Right lobe of liver (tissue), 6 donors: ENCODE results near the gene PRKCD. TPM values are rescaled to one million over a fixed set of nuclear protein-coding genes. Genes with fewer than 3 reads are reported as not detected.

Experiments used
- ATAC-seq, 4 donors: fragments of 200-7000 bp; cut with Tn5 transposase; one replicate each; pipeline ENCODE4 v1.9.1; 2020; ENCODE audit warnings: mild to moderate bottlenecking in 4 of 4, moderate library complexity in 4 of 4
- DNase-seq, 3 donors: peaks; one replicate each; pipeline ENCODE4 v3.0.0-alpha.2; 2020
- H3K27ac ChIP-seq, 3 donors: fragments of 200-600 bp; one replicate each; pipeline ENCODE4 v1.8.0; 2022
- H3K27me3 ChIP-seq, 2 donors: fragments of 200-600 bp; one replicate each; pipeline ENCODE4 v1.8.0; 2022
- H3K36me3 ChIP-seq, 4 donors: fragments of 200-600 bp; sonication (generic) in 1 of 4; one replicate each; pipeline versions ENCODE4 v1.5.1 to v1.8.0; 2017 to 2022; ENCODE audit warnings: control low read depth in 1 of 4
- H3K4me1 ChIP-seq, 4 donors: fragments of 200-600 bp; sonication (generic) in 1 of 4; one replicate each; pipeline versions ENCODE4 v1.5.1 to v1.8.0; 2017 to 2022; ENCODE audit warnings: control low read depth in 1 of 4
- H3K4me3 ChIP-seq, 3 donors: fragments of 200-600 bp; one replicate each; pipeline ENCODE4 v1.8.0; 2022
- H3K9me3 ChIP-seq, 4 donors: fragments of 200-600 bp; sonication (generic) in 1 of 4; one replicate each; pipeline versions ENCODE4 v1.5.1 to v1.8.0; 2017 to 2022; ENCODE audit warnings: control low read depth in 1 of 4
- POLR2A ChIP-seq: fragments of 450-650 bp; IDR thresholded peaks from one replicate; pipeline ENCODE4 v1.6.1; 2017; ENCODE audit warnings: antibody characterized with exemption, mild to moderate bottlenecking
- WGBS: methylation state at CpG from one replicate; pipeline ENCODE4 v1.1.6; 2018; ENCODE audit warnings: low coverage, low lambda C conversion rate; ENCODE audit not compliant: insufficient coverage; ENCODE audit errors: missing lambda C conversion rate; 5-methylcytosine and 5-hydroxymethylcytosine counted together
- intact Hi-C, 2 donors: fragments of 100-400 bp; cut with DNase I; formaldehyde crosslinking; loops; one replicate each; pipeline versions ENCODE4 v1.11.2 to v1.14.1; 2022
- total RNA-seq, 6 experiments: library from RNA; depleted of rRNA in 2 of 6; stranded (reverse); fragments of >200 nt in 2 of 6; fragmentation: NEBNext Ultra II Directional in 3 of 6; extraction: Animal tissue kit (Norgen Biotek cat#: 25700) in 3 of 6; gene quantifications; one replicate each; pipeline versions ENCODE4 v1.1.0 to v1.2.4, GENCODE V29; 2016 to 2023
- TF ChIP-seq, protein P1 (sequence below), 4 donors: fragments of 200-600 bp in 3 of 4; fragments of 450-650 bp in 1 of 4; IDR thresholded peaks; one replicate each; pipeline versions ENCODE4 v1.5.1 to v1.8.0; 2016 to 2022; ENCODE audit warnings: antibody characterized with exemption in 4 of 4, mild to moderate bottlenecking in 2 of 4
- donor health status: DM: no; HTN: yes; CAD: no.
- donor health status: DM: no; HTN: no; CAD: no.
- donor health status: DM: no; HTN: no; CAD: no.
- donor health status: DM: no; HTN: yes; CAD: no.
- donor health status: DM: no; HTN: yes; CAD: no.

PRKCD gene
- total RNA-seq, 6 experiments from 2014 or later = 3.5 to 8.3 (median 5.1) TPM

GRCh38 chr3:53234841-53235232 is 73.8 kb downstream of the PRKCD start:
- 58% methylated on average over 2 of the region's 10 CpGs for WGBS
- DNase-seq (peak in 1 of 3 donors; percentile 37), ATAC-seq (no peak)
- Histone ChIP-seq H3K27ac (no peak overlapping the region), H3K36me3 (peaks cover 0 to 61% (median 9%) of the 10 kb centered on the region in 4 donors), H3K4me3 (no peak overlapping the region), H3K9me3 (no peaks in the 10 kb centered on the region), H3K27me3 (no peaks in the 10 kb centered on the region), H3K4me1 (peaks cover 0 to 37% (median 18%) of the 10 kb centered on the region in 4 donors)
- intact Hi-C loops = no loop called here
- TF ChIP-seq, protein P1, sequence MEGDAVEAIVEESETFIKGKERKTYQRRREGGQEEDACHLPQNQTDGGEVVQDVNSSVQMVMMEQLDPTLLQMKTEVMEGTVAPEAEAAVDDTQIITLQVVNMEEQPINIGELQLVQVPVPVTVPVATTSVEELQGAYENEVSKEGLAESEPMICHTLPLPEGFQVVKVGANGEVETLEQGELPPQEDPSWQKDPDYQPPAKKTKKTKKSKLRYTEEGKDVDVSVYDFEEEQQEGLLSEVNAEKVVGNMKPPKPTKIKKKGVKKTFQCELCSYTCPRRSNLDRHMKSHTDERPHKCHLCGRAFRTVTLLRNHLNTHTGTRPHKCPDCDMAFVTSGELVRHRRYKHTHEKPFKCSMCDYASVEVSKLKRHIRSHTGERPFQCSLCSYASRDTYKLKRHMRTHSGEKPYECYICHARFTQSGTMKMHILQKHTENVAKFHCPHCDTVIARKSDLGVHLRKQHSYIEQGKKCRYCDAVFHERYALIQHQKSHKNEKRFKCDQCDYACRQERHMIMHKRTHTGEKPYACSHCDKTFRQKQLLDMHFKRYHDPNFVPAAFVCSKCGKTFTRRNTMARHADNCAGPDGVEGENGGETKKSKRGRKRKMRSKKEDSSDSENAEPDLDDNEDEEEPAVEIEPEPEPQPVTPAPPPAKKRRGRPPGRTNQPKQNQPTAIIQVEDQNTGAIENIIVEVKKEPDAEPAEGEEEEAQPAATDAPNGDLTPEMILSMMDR (IDR thresholded peaks at IDR 0.05) = no peak
- no peak for TF ChIP-seq POLR2A

DNA sequence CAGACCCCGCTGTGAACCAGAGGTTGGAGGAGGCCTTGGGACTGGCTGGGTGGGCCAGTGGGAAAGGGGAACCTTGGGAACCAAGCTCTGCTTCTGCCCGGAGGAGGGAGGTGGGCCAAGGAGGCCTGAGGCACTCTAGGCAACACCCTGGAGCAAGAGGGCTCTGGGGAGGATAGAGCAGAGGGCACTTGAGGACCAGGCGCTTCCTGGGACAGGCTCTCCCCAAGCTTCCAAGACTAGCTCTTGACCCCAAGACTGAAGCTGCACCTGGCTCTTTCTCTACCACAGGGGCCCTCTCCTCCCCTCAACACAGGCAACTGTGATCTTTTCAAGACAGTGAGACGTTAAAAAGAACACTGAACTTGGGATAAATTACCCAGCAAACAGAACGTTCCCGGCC is 74.5 kb downstream of the PRKCD start:
- DNase-seq (no peak), ATAC-seq (no peak)
- intact Hi-C loops = no loop called here
- no peaks in the 10 kb centered on the region for H3K9me3 ChIP-seq
- H3K36me3 ChIP-seq = peaks cover 0 to 61% (median 7%) of the 10 kb centered on the region in 4 donors
- H3K4me1 ChIP-seq = peaks cover 0 to 37% (median 18%) of the 10 kb centered on the region in 4 donors
- no peak for TF ChIP-seq POLR2A
- TF ChIP-seq, protein P1 (IDR thresholded peaks at IDR 0.05) = no peak
- H3K27ac ChIP-seq = peak overlapping the region in 2 of 3 donors; percentile 67
- H3K4me3 ChIP-seq = no peak overlapping the region
- WGBS = 70% methylated on average over 3 of the region's 6 CpGs
- no peaks in the 10 kb centered on the region for H3K27me3 ChIP-seq

GRCh38 chr3:53236112-53236841 is 75.3 kb downstream of the PRKCD start:
- Histone ChIP-seq H3K4me1 (peaks cover 0 to 37% (median 18%) of the 10 kb centered on the region in 4 donors), H3K9me3 (no peaks in the 10 kb centered on the region), H3K27ac (peak overlapping the region; percentile 54 to 67 (median 67)), H3K36me3 (peaks cover 0 to 60% (median 10%) of the 10 kb centered on the region in 4 donors), H3K4me3 (no peak overlapping the region), H3K27me3 (no peaks in the 10 kb centered on the region)
- TF ChIP-seq, protein P1 (IDR thresholded peaks at IDR 0.05) = no peak
- TF ChIP-seq POLR2A = peak; percentile 44
- 70% methylated on average over 2 of the region's 9 CpGs for WGBS
- DNase-seq (peak; percentile 88 to 92 (median 90)), ATAC-seq (peak; percentile 82 to 88 (median 86))
- intact Hi-C loops = no loop called here

DNA sequence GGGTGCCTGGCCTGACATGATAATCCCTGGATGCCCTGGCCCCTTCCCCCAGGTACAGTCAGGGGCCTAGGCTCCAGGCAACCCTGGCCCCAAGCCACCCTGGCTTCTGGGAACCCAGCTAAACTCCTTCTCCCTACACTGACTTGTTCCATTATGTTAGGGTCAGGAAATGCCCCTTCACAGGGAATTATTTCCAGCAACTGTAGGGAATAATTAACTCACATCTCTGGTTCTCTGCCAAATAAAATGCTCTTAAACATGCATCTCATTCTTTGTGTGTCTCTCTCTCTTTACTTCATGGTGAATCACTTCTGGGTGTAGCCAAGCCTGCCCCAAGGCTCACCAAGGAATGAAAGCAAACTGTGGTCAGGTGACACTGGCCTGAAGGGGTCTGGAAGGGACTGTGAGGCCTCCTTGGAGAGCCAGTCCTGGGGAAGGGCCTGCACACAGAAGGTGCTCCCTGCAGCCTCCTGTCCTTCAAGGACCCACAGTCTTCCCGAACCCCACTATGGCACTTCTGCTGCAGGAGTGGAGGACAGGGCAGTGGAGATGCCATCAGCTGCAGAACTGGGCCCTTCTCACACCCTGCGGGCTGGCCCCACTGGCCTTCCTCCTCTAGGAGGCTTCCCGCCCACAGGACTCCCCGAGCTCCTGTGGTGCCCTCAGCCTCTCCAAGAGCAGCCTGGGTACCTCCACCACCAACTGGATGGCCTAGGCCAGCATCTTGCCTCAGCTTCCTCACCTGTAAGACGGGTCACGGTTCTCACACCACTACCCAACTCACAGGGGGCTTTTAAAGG is 77.2 kb downstream of the PRKCD start:
- intact Hi-C loops = no loop called here
- no CpG with 5 or more reads among the region's 6 CpGs for WGBS
- DNase-seq = peak; percentile 77 to 83 (median 83)

More for the DNA sequence above, 77.2 kb downstream of the PRKCD start:
- H3K9me3 ChIP-seq = no peaks in the 10 kb centered on the region
- H3K27me3 ChIP-seq = no peaks in the 10 kb centered on the region
- H3K4me3 ChIP-seq = no peak overlapping the region
- no peak for TF ChIP-seq POLR2A
- TF ChIP-seq, protein P1 (IDR thresholded peaks at IDR 0.05) = no peak
- ATAC-seq = peak; percentile 63 to 82 (median 76)
- H3K4me1 ChIP-seq = peaks cover 0 to 51% (median 18%) of the 10 kb centered on the region in 4 donors
- peak overlapping the region; percentile 31 to 67 (median 60) for H3K27ac ChIP-seq
- H3K36me3 ChIP-seq = peaks cover 0 to 49% (median 10%) of the 10 kb centered on the region in 4 donors
